HG03558 (cell line): ENCODE measurements around the gene CORO2B.

Experiments used
- ATAC-seq: cut with Tn5 transposase; IDR thresholded peaks from one replicate; pipeline ENCODE4 v1.9.1; 2021; ENCODE audit warnings: moderate number of reproducible peaks; ENCODE audit not compliant: unreplicated experiment; ENCODE audit errors: extremely low read depth

The CORO2B gene

DNA sequence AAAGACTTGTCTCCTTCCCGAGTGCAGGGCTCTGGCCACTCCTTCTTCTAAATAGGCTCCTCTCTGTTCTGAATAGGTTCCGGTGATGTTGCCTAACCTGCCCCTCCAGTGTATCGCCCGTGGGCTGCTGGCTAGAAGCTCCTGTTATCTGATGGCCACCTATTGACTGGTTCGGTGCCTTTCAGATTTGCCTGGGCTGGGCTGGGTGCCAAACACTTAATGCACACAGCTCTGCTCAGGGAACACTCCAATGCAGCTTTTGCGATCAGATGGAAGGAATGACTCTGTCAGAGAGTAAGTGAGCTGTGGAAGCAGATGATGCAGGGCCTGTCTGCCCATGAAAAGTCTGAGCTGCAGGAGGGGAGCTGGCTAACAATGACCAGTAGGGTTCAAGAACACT lies 112.9 kb downstream of the CORO2B start:
- ATAC-seq, result no peak

GRCh38 chr15:68693071-68693470 lies 114.3 kb downstream of the CORO2B start:
- ATAC-seq, result no peak

- ATAC-seq, result no peak
These were observed 115.3 kb downstream of the CORO2B start for GRCh38 chr15:68694111-68694510.

DNA sequence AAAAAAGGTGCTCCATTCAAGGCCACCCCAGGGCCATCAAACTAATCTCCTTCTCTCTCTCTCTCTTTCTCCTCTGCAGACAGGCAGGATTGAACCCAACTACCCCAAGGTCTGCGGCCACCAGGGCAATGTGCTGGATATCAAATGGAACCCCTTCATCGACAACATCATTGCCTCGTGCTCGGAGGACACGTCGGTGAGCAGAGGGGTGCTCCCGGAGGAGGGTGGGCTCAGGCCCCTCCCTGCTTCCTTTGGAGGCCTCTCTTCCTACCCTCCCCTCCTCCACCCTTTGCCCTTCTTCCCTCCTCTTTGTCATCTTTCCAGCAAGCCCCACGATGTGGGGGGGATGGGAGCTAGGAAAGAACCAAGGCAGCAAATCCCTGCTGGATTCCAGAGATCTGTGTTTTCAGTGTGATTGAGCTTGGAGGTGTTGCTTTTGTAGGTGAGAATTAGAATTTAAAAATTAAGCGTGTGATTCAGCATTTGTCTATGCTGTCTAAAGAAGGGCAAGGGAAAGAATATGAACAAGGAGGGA lies 116.3 kb downstream of the CORO2B start:
- no peak for ATAC-seq

DNA sequence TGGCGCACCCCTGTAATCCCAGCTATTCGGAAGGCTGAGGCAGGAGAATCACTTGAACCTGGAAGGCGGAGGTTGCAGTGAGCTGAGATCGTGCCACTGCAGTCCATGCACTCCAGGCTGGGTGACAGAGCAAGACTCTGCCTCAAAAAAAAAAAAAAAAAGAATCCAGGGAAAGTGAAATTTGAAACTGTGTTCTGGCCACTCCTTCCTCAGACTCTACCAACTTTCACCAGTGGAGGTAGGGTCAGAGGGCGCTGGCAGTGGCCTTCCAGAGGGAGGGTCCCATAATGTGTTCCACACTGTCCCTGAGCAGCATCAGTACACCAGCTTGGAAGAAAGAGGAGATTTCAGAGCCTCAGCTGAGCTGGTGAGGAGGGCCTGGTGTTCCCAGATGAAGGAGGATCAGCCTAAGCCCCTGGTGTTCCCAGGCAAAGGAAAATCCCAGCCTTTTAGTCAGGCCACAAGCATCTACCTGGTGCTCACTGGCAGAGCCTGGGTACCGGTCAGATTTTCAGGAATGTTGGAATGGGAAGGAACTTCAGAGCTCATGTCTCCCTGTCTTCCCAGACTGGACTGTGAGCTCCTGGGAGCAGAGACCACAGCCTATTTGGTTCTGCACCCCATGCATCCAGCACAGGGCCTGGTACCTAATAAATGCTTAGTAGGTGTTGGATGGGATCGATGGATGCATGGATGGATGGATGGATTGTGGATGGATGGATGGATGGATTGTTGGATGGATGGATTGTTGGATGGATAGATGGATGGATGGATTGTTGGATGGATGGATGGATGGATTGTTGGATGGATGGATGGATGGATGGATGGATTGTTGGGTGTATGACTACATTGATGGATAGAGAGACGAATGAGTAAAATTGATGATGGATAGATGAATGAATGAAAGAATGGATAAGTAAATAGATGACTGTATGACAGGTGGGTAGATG lies 117.9 kb downstream of the CORO2B start:
- no peak for ATAC-seq

GRCh38 chr15:68697711-68698690 lies 119.2 kb downstream of the CORO2B start:
- no peak for ATAC-seq

GRCh38 chr15:68698708-68699107 lies 119.9 kb downstream of the CORO2B start:
- no peak for ATAC-seq

- ATAC-seq, result no peak
These were observed 120.5 kb downstream of the CORO2B start for GRCh38 chr15:68699124-68699880.

- ATAC-seq, result no peak
These were observed 121.2 kb downstream of the CORO2B start for GRCh38 chr15:68699881-68700454.

GRCh38 chr15:68700455-68701123 lies 121.8 kb downstream of the CORO2B start:
- ATAC-seq, result no peak

GRCh38 chr15:68701886-68702285 lies 123.1 kb downstream of the CORO2B start:
- ATAC-seq, result no peak

GRCh38 chr15:68704496-68705021 lies 125.8 kb downstream of the CORO2B start:
- ATAC-seq, result no peak

DNA sequence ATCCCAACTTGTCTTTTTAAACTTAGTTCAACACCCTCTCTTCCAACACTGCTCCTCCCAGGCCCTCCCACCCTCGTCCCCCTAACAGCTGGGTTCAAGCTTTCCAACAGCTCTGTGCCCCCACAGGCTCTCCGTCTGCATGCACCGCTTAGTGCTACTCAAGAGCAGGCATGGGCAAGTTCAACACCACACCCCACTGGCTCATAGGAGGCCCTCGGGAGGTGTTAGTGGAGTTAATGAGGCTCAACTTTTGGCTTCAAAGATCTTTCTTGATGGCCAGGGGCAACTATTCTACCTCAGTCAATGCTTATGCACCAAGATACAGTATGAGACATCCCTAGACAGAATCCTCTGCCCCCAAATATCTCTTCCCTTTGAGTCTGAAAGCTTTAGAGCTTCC lies 127.5 kb downstream of the CORO2B start:
- no peak for ATAC-seq

DNA sequence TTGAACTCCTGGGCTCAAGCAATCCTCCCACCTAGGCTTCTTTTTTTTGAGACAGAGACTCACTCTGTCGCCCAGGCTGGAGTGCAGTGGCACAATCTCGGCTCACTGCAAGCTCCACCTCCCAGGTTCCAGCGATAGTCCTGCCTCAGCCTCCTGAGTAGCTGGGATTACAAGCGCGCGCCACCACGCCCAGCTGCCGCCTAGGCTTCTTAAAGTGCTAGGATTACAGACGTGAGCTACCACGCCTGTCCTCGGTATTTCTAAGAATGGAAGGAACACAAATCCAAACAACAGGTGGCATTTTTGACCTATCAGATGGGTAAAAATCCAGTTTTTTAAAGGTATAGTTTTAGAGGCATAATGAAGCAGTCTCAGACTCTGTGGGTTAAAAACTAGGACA lies 128.1 kb downstream of the CORO2B start:
- no peak for ATAC-seq

DNA sequence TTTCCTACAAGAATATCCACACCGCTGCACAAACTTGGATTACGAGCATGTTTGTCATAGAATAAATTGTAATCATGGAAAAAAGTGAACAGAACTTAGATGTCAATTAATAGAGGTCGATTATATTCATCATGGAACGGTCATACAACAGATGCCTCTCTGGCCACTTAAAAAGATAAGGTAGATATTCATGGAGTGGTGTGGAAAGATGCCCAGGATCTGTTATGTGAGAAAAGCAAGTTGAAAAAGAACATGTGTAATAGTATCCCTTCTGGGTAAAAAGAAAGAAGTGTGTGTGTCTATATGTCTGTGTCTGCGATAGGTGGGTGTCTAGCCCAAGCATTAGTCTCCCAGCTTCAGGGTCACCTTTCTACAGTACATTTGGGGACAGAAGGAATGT lies 128.6 kb downstream of the CORO2B start:
- no peak for ATAC-seq

- no peak for ATAC-seq
These were observed 131.1 kb downstream of the CORO2B start for GRCh38 chr15:68709876-68710275.

- no peak for ATAC-seq
These were observed 131.7 kb downstream of the CORO2B start for GRCh38 chr15:68710536-68710935.

- ATAC-seq, result no peak
These were observed 132.6 kb downstream of the CORO2B start for GRCh38 chr15:68711406-68711805.

DNA sequence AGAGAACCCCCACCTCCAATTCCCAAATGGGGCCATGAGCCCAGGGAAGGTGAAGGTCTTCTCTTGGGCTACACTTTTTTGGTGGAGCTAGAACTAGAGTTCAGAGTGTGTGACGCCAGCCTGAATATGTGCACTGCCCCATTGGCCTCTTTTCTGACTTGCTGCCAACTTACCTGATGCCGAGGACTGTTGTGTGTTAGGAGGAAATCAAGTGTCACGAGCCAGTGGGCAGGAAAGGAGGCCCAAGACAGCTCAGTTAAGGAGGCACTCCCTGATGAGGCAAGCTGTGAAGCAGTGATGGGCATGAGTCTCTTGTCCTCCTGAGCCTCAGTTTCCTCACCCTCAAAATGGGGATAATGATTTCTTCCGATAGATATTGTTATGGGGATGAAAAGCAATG lies 134.1 kb downstream of the CORO2B start:
- ATAC-seq, result no peak
